Esophagus muscularis mucosa (tissue), 3 donors: ENCODE results near the gene CARMIL1.

Experiments
- POLR2A ChIP-seq: fragments of 450-650 bp; IDR thresholded peaks from one replicate; pipeline ENCODE4 v1.6.1; 2017; ENCODE audit warnings: antibody characterized with exemption, moderate library complexity, mild to moderate bottlenecking, low read depth
- TF ChIP-seq, protein P1 (sequence below), 3 experiments: fragments of 200-600 bp in 2 of 3; fragments of 450-650 bp in 1 of 3; sonication (generic) in 2 of 3; IDR thresholded peaks; one replicate each; pipeline ENCODE4 v1.5.1; 2017 to 2019; ENCODE audit warnings: antibody characterized with exemption in 3 of 3, mild to moderate bottlenecking in 2 of 3, moderate library complexity in 1 of 3

DNA sequence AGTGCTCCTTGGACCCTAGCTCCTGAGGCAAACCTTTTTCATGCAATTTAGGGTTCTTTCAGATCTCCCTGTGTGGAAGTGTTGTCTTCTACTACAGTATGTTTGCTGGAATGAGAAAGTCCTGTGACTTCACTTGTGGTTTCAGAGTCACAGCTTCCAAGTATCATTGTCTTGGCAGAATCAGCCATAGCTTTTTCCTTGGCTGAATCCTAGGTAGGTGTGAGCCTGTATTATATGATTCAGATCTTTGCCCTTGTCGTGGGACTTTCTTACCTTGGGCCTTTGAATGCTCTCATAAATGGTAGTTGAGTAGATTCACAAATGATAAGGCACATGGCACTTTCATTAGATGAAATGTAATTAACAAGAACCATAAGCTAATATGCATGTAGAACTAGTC lies 16.5 kb downstream of the CARMIL1 start:
- no peak for TF ChIP-seq POLR2A
- TF ChIP-seq, protein P1, sequence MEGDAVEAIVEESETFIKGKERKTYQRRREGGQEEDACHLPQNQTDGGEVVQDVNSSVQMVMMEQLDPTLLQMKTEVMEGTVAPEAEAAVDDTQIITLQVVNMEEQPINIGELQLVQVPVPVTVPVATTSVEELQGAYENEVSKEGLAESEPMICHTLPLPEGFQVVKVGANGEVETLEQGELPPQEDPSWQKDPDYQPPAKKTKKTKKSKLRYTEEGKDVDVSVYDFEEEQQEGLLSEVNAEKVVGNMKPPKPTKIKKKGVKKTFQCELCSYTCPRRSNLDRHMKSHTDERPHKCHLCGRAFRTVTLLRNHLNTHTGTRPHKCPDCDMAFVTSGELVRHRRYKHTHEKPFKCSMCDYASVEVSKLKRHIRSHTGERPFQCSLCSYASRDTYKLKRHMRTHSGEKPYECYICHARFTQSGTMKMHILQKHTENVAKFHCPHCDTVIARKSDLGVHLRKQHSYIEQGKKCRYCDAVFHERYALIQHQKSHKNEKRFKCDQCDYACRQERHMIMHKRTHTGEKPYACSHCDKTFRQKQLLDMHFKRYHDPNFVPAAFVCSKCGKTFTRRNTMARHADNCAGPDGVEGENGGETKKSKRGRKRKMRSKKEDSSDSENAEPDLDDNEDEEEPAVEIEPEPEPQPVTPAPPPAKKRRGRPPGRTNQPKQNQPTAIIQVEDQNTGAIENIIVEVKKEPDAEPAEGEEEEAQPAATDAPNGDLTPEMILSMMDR (IDR thresholded peaks at IDR 0.05), result no peak
